HG03460 (cell line): ENCODE measurements around the gene CAPG.
"Not testable (repeated sequence)": the region's sequence is repeated elsewhere in the genome, so short reads cannot be mapped to it uniquely, and the experiment has no call there.

Experiments
- ATAC-seq: cut with Tn5 transposase; IDR thresholded peaks from one replicate; pipeline ENCODE4 v1.9.1; 2021; ENCODE audit not compliant: unreplicated experiment

Gene CAPG

GRCh38 chr2:85367180-85367579 is 43.0 kb downstream of the CAPG start:
- no peak for ATAC-seq

- ATAC-seq, result not testable (repeated sequence)
Measured at GRCh38 chr2:85362653-85363387, 47.3 kb downstream of the CAPG start.

- no peak for ATAC-seq
Measured at GRCh38 chr2:85357736-85358135, 52.4 kb downstream of the CAPG start.

- no peak for ATAC-seq
Measured at GRCh38 chr2:85356186-85356585, 54.0 kb downstream of the CAPG start.

- no peak for ATAC-seq
Measured at GRCh38 chr2:85355521-85355920, 54.6 kb downstream of the CAPG start.

GRCh38 chr2:85355073-85355410 is 55.1 kb downstream of the CAPG start:
- peak; percentile 11 for ATAC-seq

GRCh38 chr2:85354286-85355072 is 55.7 kb downstream of the CAPG start, which contains the start of the genes ELMOD3 and RETSAT:
TSS of gene ELMOD3 (plus strand) at chr2:85354769. CDS start at chr2:85357199, 2,430 bp downstream.
TSS of gene RETSAT (minus strand) at chr2:85354528. CDS start at chr2:85354507, 21 bp downstream.
- peak; percentile 94 for ATAC-seq

- peak; percentile 10 for ATAC-seq
Measured at GRCh38 chr2:85353876-85354285, 56.3 kb downstream of the CAPG start.

GRCh38 chr2:85347599-85347998 is 62.6 kb downstream of the CAPG start:
- no peak for ATAC-seq
